NCI-H1048 (cell line): ENCODE results near the gene DOCK1.
"Not testable (repeated sequence)": the region's sequence is repeated elsewhere in the genome, so short reads cannot be mapped to it uniquely, and the experiment has no call there.

Source experiments
- DNase-seq: peaks from one replicate; lab custom pipeline; 2025; lab: John Stamatoyannopoulos, UW

The DOCK1 gene

GRCh38 chr10:126904818-126905701 lies at the start of gene DOCK1:
Gene DOCK1, plus strand, starts transcription at chr10:126905428. Its CDS starts 90 bp downstream, at chr10:126905518.
- peak; percentile 18 for DNase-seq

GRCh38 chr10:126857178-126857806 lies 47.9 kb upstream of the DOCK1 start:
- no peak for DNase-seq

GRCh38 chr10:126867567-126868365 lies 37.5 kb upstream of the DOCK1 start:
- DNase-seq, result no peak

GRCh38 chr10:126868371-126868770 lies 36.9 kb upstream of the DOCK1 start:
- DNase-seq, result no peak

- no peak for DNase-seq
These were observed 33.1 kb upstream of the DOCK1 start for GRCh38 chr10:126872135-126872534.

GRCh38 chr10:126872768-126873167 lies 32.5 kb upstream of the DOCK1 start:
- no peak for DNase-seq

GRCh38 chr10:126876456-126876855 lies 28.8 kb upstream of the DOCK1 start:
- no peak for DNase-seq

GRCh38 chr10:126877390-126877789 lies 27.8 kb upstream of the DOCK1 start:
- DNase-seq, result no peak

- DNase-seq, result no peak
These were observed 26.6 kb upstream of the DOCK1 start for GRCh38 chr10:126878594-126878993.

GRCh38 chr10:126880926-126881325 lies 24.3 kb upstream of the DOCK1 start:
- no peak for DNase-seq

- DNase-seq, result not testable (repeated sequence)
These were observed 23.2 kb upstream of the DOCK1 start for GRCh38 chr10:126882055-126882454.

GRCh38 chr10:126888436-126888835 lies 16.8 kb upstream of the DOCK1 start:
- not testable (repeated sequence) for DNase-seq

GRCh38 chr10:126889421-126889820 lies 15.8 kb upstream of the DOCK1 start:
- DNase-seq, result no peak

- not testable (repeated sequence) for DNase-seq
These were observed 14.4 kb upstream of the DOCK1 start for GRCh38 chr10:126890797-126891196.

GRCh38 chr10:126892226-126893175 lies 12.7 kb upstream of the DOCK1 start:
- no peak for DNase-seq

- DNase-seq, result no peak
These were observed 12.0 kb upstream of the DOCK1 start for GRCh38 chr10:126893206-126893605.

GRCh38 chr10:126893841-126894240 lies 11.4 kb upstream of the DOCK1 start:
- no peak for DNase-seq

GRCh38 chr10:126895214-126895781 lies 9.9 kb upstream of the DOCK1 start:
- DNase-seq, result no peak

GRCh38 chr10:126898460-126898859 lies 6.8 kb upstream of the DOCK1 start:
- no peak for DNase-seq

- DNase-seq, result not testable (repeated sequence)
These were observed 5.7 kb upstream of the DOCK1 start for GRCh38 chr10:126899529-126899928.

- no peak for DNase-seq
These were observed 3.1 kb upstream of the DOCK1 start for GRCh38 chr10:126902157-126902556.
